Neural crest cell (in vitro differentiated cells): ENCODE data around the gene MAP4K4. TPM values are rescaled to one million over a fixed set of nuclear protein-coding genes. Genes with fewer than 3 reads are reported as not detected.

Source experiments
- DNase-seq: peaks from one replicate; pipeline ENCODE4 v3.0.0; 2021; ENCODE audit warnings: low read depth, mixed read lengths, low spot score
- H3K27ac Mint-ChIP-seq: one replicate; pipeline ENCODE4 v1.8.0; 2021; ENCODE audit warnings: mild to moderate bottlenecking, mixed read lengths; ENCODE audit not compliant: unreplicated experiment
- H3K27me3 Mint-ChIP-seq: 2 replicates; pipeline ENCODE4 v1.8.0; 2021; ENCODE audit warnings: low read depth, mild to moderate bottlenecking, mixed read lengths
- H3K36me3 Mint-ChIP-seq: 2 replicates; pipeline ENCODE4 v1.8.0; 2021; ENCODE audit warnings: low read depth, mild to moderate bottlenecking, mixed read lengths
- H3K4me1 Mint-ChIP-seq: 2 replicates; pipeline ENCODE4 v1.8.0; 2021; ENCODE audit warnings: mixed read lengths
- H3K4me3 Mint-ChIP-seq: one replicate; pipeline ENCODE4 v1.8.0; 2021; ENCODE audit warnings: mild to moderate bottlenecking, mixed read lengths
- H3K9me3 Mint-ChIP-seq: 2 replicates; pipeline ENCODE4 v1.8.0; 2021; ENCODE audit warnings: mixed read lengths
- CTCF ChIP-seq: fragments of 200-600 bp; sonication (generic); conservative IDR thresholded peaks from 2 replicates; pipeline ENCODE4 v1.5.0; 2021; ENCODE audit warnings: antibody characterized with exemption, mild to moderate bottlenecking
- total RNA-seq: library from RNA; stranded (reverse); gene quantifications from 2 replicates; pipeline ENCODE4 v1.2.1, GENCODE V29; 2021

The MAP4K4 gene
- total RNA-seq, 1 donor from 2014 or later: 209 TPM

- Mint-ChIP-seq H3K4me3 (no peak overlapping the region), H3K27ac (no peak overlapping the region), H3K27me3 (peaks cover 13% of the 10 kb centered on the region), H3K4me1 (peaks cover 8% of the 10 kb centered on the region), H3K9me3 (peaks cover 3% of the 10 kb centered on the region), H3K36me3 (peaks cover 3% of the 10 kb centered on the region)
- no peak for TF ChIP-seq CTCF
- DNase-seq: no peak
Measured at GRCh38 chr2:101692766-101693165, 4.7 kb upstream of the MAP4K4 start.

- H3K36me3 Mint-ChIP-seq: peaks cover 3% of the 10 kb centered on the region
- no peak overlapping the region for H3K27ac Mint-ChIP-seq
- no peak for TF ChIP-seq CTCF
- no peak overlapping the region for H3K4me3 Mint-ChIP-seq
- DNase-seq: no peak
- H3K9me3 Mint-ChIP-seq: peaks cover 3% of the 10 kb centered on the region
- H3K27me3 Mint-ChIP-seq: peaks cover 13% of the 10 kb centered on the region
- peaks cover 8% of the 10 kb centered on the region for H3K4me1 Mint-ChIP-seq
Measured at GRCh38 chr2:101693991-101694588, 3.4 kb upstream of the MAP4K4 start.

- DNase-seq: no peak
- Mint-ChIP-seq H3K27me3 (peaks cover 13% of the 10 kb centered on the region), H3K36me3 (peaks cover 7% of the 10 kb centered on the region), H3K4me1 (peaks cover 8% of the 10 kb centered on the region), H3K27ac (peak overlapping the region; percentile 82), H3K4me3 (peak overlapping the region; percentile 94), H3K9me3 (peaks cover 3% of the 10 kb centered on the region)
- no peak for TF ChIP-seq CTCF
Measured at GRCh38 chr2:101696272-101697123, 1.0 kb upstream of the MAP4K4 start.

GRCh38 chr2:101698014-101698843, 722 bp downstream of the MAP4K4 start:
- TF ChIP-seq CTCF: peak; percentile 9
- H3K9me3 Mint-ChIP-seq: peaks cover 3% of the 10 kb centered on the region
- no peak for DNase-seq
- peaks cover 14% of the 10 kb centered on the region for H3K36me3 Mint-ChIP-seq
- peak overlapping the region; percentile 71 for H3K4me3 Mint-ChIP-seq
- H3K27me3 Mint-ChIP-seq: peaks cover 13% of the 10 kb centered on the region
- H3K27ac Mint-ChIP-seq: no peak overlapping the region
- peaks cover 17% of the 10 kb centered on the region for H3K4me1 Mint-ChIP-seq
